K562 (cell line): ENCODE results near the gene NEU3. TPM values are rescaled to one million over a fixed set of nuclear protein-coding genes. Genes with fewer than 3 reads are reported as not detected.
A peak's percentile ranks its signal among the peaks of the same experiment; 100 is the strongest.

Source experiments
- CSDE1 ChIP-seq, 2 experiments: fragments of 450-650 bp; IDR thresholded peaks; 2 replicates each; pipeline ENCODE4 v1.6.1; 2016; ENCODE audit warnings: mild to moderate bottlenecking in 1 of 2
- ERF ChIP-seq: fragments of 450-650 bp; formaldehyde crosslinking; IDR thresholded peaks from 2 replicates; pipeline ENCODE4 v1.4.0; 2020; ENCODE audit warnings: mild to moderate bottlenecking, mixed read lengths
- MED1 ChIP-seq: sonication (generic); formaldehyde crosslinking; IDR thresholded peaks from 2 replicates; pipeline ENCODE4 v1.8.1; 2023; ENCODE audit warnings: missing genetic modification reagents, borderline replicate concordance
- NR2C2 ChIP-seq, 2 experiments: fragments of 200-800 bp in 1 of 2; sonication (Bioruptor generic) in 1 of 2; sonication (generic) in 1 of 2; formaldehyde crosslinking in 1 of 2; IDR thresholded peaks; 2 replicates each; pipeline versions ENCODE4 v1.6.1 to v1.8.0; 2016 to 2022; ENCODE audit warnings: mild to moderate bottlenecking in 1 of 2, missing compliant biosample characterization in 1 of 2, missing genetic modification characterization in 1 of 2, missing genetic modification reagents in 1 of 2
- NR2F6 ChIP-seq: fragments of 450-650 bp; formaldehyde crosslinking; IDR thresholded peaks from 2 replicates; pipeline ENCODE4 v1.4.0; 2020; ENCODE audit warnings: mild to moderate bottlenecking
- NUFIP1 ChIP-seq: fragments of 450-650 bp; IDR thresholded peaks from 2 replicates; pipeline ENCODE4 v1.6.1; 2018; ENCODE audit not compliant: partially characterized antibody
- POLR3A ChIP-seq: IDR thresholded peaks from 2 replicates; pipeline ENCODE4 v1.6.1; 2011; ENCODE audit warnings: borderline replicate concordance, mild to moderate bottlenecking, moderate library complexity; ENCODE audit not compliant: insufficient read length, insufficient read depth; ENCODE audit errors: extremely low read depth
- PTBP1 ChIP-seq: fragments of 200-400 bp; formaldehyde crosslinking; IDR thresholded peaks from 2 replicates; pipeline ENCODE4 v1.6.1; 2017; ENCODE audit warnings: low read depth, low read length
- SRSF9 ChIP-seq: fragments of 200-400 bp; formaldehyde crosslinking; IDR thresholded peaks from 2 replicates; pipeline ENCODE4 v1.6.1; 2017; ENCODE audit warnings: low read depth, low read length, borderline replicate concordance
- TCF3 ChIP-seq: sonication (generic); formaldehyde crosslinking; IDR thresholded peaks from 2 replicates; pipeline ENCODE4 v1.4.0; 2020; ENCODE audit warnings: mild to moderate bottlenecking, missing genetic modification reagents
- XRCC3 ChIP-seq: fragments of 450-650 bp; IDR thresholded peaks from 2 replicates; pipeline ENCODE4 v1.6.1; 2017; ENCODE audit warnings: mild to moderate bottlenecking, moderate library complexity
- ZFX ChIP-seq: sonication (generic); formaldehyde crosslinking; IDR thresholded peaks from 2 replicates; pipeline ENCODE4 v1.8.0; 2022; ENCODE audit warnings: mild to moderate bottlenecking, missing genetic modification reagents, moderate library complexity
- ZKSCAN8 ChIP-seq: fragments of 200-800 bp; sonication (Bioruptor generic); IDR thresholded peaks from 2 replicates; pipeline ENCODE4 v1.6.1; 2016; ENCODE audit warnings: missing genetic modification characterization, missing compliant biosample characterization
- ZNF224 ChIP-seq: sonication (generic); formaldehyde crosslinking; IDR thresholded peaks from 2 replicates; pipeline ENCODE4 v1.8.0; 2022; ENCODE audit warnings: mild to moderate bottlenecking, missing genetic modification reagents
- ZNF589 ChIP-seq: fragments of 200-800 bp; sonication (Bioruptor generic); IDR thresholded peaks from 2 replicates; pipeline ENCODE4 v1.6.1; 2016; ENCODE audit warnings: low read depth, missing genetic modification characterization, missing compliant biosample characterization
- ZNF75A ChIP-seq: fragments of 450-650 bp; formaldehyde crosslinking; IDR thresholded peaks from 2 replicates; pipeline ENCODE4 v1.4.0; 2020; ENCODE audit warnings: mild to moderate bottlenecking
- ZNF764 ChIP-seq: fragments of 250-450 bp; sonication (Bioruptor Pico); IDR thresholded peaks from 2 replicates; pipeline ENCODE4 v1.4.0; 2020; ENCODE audit warnings: low read depth, mild to moderate bottlenecking, moderate library complexity
- polyA plus RNA-seq, 8 experiments: library from polyadenylated mRNA; depleted of rRNA in 4 of 8; stranded (reverse) in 5 of 8; unstranded in 3 of 8; fragments of >200 nt; fragmentation: Nextera tagmentation in 2 of 8; fragmentation: Illumina TruSeq in 1 of 8; extraction: Ambion mirVana in 2 of 8; extraction: Trizol in 1 of 8; gene quantifications; 2 replicates each; pipeline versions ENCODE4 v1.2.1 to v1.2.3, GENCODE V29; 2011 to 2014; ENCODE audit warnings: inconsistent platforms in 1 of 8, missing spikeins in 1 of 8
- total RNA-seq, 7 experiments: library from RNA; depleted of rRNA in 6 of 7; stranded (reverse); fragments of >200 nt in 6 of 7; fragmentation: Illumina TruSeq in 2 of 7; extraction: Trizol in 2 of 7; gene quantifications; 2 replicates each; pipeline versions ENCODE4 v1.2.1 to v1.2.3, GENCODE V29; 2011 to 2021; ENCODE audit warnings: low replicate concordance in 1 of 7
- TF ChIP-seq, protein P1 (sequence below): fragments of 450-650 bp; IDR thresholded peaks from 2 replicates; pipeline ENCODE4 v1.6.1; 2017; ENCODE audit warnings: antibody characterized with exemption, mild to moderate bottlenecking
- TF ChIP-seq, protein P2 (sequence below): sonication (generic); formaldehyde crosslinking; IDR thresholded peaks from 2 replicates; pipeline ENCODE4 v1.8.1; 2023; ENCODE audit warnings: mild to moderate bottlenecking, missing genetic modification reagents
- TF ChIP-seq, protein P3 (sequence below): fragments of 250-450 bp; sonication (Bioruptor Pico); IDR thresholded peaks from 2 replicates; pipeline ENCODE4 v1.5.0; 2021; ENCODE audit warnings: mild to moderate bottlenecking, borderline replicate concordance

Gene NEU3
- total and polyA plus RNA-seq, 9 of the 15 experiments (the other 6 are each of a cell fraction or from before 2014, with no cell fraction given): 6.2 to 41.3 (median 31.1) TPM

DNA sequence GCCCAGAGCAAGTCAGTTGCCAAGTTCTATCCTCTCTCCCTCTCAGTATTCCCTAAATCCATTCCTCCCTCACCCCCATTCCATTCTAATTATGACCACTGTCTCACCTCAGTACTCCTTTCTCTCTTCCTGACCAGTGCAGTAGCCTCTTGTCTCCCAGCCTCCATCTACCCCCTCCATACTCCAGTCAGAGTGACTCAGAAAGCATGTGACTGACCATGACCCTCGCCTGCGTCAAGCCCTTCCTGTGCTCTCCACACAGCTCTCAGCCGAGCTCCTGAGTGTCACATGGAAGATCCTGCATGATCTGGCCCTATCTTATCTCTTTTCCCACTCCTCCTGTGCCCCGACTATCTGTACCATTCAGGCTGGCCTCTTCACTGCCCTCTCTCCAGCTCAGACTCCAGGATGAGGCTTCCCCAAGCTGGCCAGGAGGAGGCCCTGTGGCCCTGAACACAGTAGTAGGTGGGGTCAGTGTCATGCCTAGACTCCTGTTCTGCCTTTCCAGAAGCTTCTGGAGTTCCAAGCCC is 42.6 kb downstream of the NEU3 start (continued):
- TF ChIP-seq NR2F6 (CRISPR knock-in tag): no peak
- no peak for TF ChIP-seq PTBP1
- no peak for TF ChIP-seq POLR3A
- TF ChIP-seq, protein P1, sequence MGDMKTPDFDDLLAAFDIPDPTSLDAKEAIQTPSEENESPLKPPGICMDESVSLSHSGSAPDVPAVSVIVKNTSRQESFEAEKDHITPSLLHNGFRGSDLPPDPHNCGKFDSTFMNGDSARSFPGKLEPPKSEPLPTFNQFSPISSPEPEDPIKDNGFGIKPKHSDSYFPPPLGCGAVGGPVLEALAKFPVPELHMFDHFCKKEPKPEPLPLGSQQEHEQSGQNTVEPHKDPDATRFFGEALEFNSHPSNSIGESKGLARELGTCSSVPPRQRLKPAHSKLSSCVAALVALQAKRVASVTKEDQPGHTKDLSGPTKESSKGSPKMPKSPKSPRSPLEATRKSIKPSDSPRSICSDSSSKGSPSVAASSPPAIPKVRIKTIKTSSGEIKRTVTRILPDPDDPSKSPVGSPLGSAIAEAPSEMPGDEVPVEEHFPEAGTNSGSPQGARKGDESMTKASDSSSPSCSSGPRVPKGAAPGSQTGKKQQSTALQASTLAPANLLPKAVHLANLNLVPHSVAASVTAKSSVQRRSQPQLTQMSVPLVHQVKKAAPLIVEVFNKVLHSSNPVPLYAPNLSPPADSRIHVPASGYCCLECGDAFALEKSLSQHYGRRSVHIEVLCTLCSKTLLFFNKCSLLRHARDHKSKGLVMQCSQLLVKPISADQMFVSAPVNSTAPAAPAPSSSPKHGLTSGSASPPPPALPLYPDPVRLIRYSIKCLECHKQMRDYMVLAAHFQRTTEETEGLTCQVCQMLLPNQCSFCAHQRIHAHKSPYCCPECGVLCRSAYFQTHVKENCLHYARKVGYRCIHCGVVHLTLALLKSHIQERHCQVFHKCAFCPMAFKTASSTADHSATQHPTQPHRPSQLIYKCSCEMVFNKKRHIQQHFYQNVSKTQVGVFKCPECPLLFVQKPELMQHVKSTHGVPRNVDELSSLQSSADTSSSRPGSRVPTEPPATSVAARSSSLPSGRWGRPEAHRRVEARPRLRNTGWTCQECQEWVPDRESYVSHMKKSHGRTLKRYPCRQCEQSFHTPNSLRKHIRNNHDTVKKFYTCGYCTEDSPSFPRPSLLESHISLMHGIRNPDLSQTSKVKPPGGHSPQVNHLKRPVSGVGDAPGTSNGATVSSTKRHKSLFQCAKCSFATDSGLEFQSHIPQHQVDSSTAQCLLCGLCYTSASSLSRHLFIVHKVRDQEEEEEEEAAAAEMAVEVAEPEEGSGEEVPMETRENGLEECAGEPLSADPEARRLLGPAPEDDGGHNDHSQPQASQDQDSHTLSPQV: peak; percentile 84
- no peak for TF ChIP-seq XRCC3
- TF ChIP-seq ZNF589: peak; percentile 94
- TF ChIP-seq, protein P2, sequence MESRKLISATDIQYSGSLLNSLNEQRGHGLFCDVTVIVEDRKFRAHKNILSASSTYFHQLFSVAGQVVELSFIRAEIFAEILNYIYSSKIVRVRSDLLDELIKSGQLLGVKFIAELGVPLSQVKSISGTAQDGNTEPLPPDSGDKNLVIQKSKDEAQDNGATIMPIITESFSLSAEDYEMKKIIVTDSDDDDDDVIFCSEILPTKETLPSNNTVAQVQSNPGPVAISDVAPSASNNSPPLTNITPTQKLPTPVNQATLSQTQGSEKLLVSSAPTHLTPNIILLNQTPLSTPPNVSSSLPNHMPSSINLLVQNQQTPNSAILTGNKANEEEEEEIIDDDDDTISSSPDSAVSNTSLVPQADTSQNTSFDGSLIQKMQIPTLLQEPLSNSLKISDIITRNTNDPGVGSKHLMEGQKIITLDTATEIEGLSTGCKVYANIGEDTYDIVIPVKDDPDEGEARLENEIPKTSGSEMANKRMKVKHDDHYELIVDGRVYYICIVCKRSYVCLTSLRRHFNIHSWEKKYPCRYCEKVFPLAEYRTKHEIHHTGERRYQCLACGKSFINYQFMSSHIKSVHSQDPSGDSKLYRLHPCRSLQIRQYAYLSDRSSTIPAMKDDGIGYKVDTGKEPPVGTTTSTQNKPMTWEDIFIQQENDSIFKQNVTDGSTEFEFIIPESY (CRISPR knock-in tag): peak; percentile 78
- TF ChIP-seq ZKSCAN8 (CRISPR knock-in tag): peak; percentile 77; the same call in 1 of the 2 replicates
- TF ChIP-seq, protein P3, sequence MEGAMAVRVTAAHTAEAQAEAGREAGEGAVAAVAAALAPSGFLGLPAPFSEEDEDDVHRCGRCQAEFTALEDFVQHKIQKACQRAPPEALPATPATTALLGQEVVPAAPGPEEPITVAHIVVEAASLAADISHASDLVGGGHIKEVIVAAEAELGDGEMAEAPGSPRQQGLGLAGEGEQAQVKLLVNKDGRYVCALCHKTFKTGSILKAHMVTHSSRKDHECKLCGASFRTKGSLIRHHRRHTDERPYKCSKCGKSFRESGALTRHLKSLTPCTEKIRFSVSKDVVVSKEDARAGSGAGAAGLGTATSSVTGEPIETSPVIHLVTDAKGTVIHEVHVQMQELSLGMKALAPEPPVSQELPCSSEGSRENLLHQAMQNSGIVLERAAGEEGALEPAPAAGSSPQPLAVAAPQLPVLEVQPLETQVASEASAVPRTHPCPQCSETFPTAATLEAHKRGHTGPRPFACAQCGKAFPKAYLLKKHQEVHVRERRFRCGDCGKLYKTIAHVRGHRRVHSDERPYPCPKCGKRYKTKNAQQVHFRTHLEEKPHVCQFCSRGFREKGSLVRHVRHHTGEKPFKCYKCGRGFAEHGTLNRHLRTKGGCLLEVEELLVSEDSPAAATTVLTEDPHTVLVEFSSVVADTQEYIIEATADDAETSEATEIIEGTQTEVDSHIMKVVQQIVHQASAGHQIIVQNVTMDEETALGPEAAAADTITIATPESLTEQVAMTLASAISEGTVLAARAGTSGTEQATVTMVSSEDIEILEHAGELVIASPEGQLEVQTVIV (CRISPR knock-in tag): no peak
- no peak; the same call in 1 of the 2 replicates for TF ChIP-seq NR2C2 (CRISPR knock-in tag; IDR thresholded peaks at IDR 0.05)
- TF ChIP-seq NR2C2 (tag; IDR thresholded peaks at IDR 0.05): peak; percentile 92
- TF ChIP-seq MED1: no peak
- no peak for TF ChIP-seq CSDE1 (IDR thresholded peaks at IDR 0.05)
- TF ChIP-seq ZNF764 (CRISPR knock-in tag): 0 out of 2 replicates have a peak, but pooled peaks have one; percentile 46
- no peak; the same call in 1 of the 2 replicates for TF ChIP-seq ZNF224
- TF ChIP-seq ERF (CRISPR knock-in tag): no peak
- TF ChIP-seq NUFIP1: no peak
- TF ChIP-seq ZNF75A (CRISPR knock-in tag): peak; percentile 94
- no peak for TF ChIP-seq SRSF9
- peak; percentile 63 for TF ChIP-seq ZFX (CRISPR knock-in tag)
- peak; percentile 99 for TF ChIP-seq TCF3
